HepG2 (cell line): ENCODE measurements around the gene CDT1. TPM values are rescaled to one million over a fixed set of nuclear protein-coding genes. Genes with fewer than 3 reads are reported as not detected.

Experiments used
- EZH2 ChIP-seq: conservative IDR thresholded peaks from 2 replicates; pipeline ENCODE4 v1.6.1; 2012; ENCODE audit warnings: mild to moderate bottlenecking, low read depth, low read length, moderate library complexity
- FOXA1 ChIP-seq, 2 experiments: fragments of 450-650 bp in 1 of 2; sonication (generic) in 1 of 2; formaldehyde crosslinking in 1 of 2; IDR thresholded peaks; 2 replicates each; pipeline versions ENCODE4 v1.4.0 to v1.6.1; 2016 to 2020; ENCODE audit warnings: missing genetic modification reagents in 1 of 2
- FOXM1 ChIP-seq: sonication (generic); formaldehyde crosslinking; IDR thresholded peaks from 2 replicates; pipeline ENCODE4 v1.5.0; 2020; ENCODE audit warnings: missing genetic modification reagents
- GPN1 ChIP-seq: sonication (generic); formaldehyde crosslinking; IDR thresholded peaks from 2 replicates; pipeline ENCODE4 v1.5.1; 2020; ENCODE audit warnings: missing genetic modification reagents, borderline replicate concordance
- HDAC1 ChIP-seq: sonication (generic); formaldehyde crosslinking; IDR thresholded peaks from 2 replicates; pipeline ENCODE4 v1.5.1; 2020; ENCODE audit warnings: mild to moderate bottlenecking, missing genetic modification reagents
- KLF13 ChIP-seq: sonication (generic); formaldehyde crosslinking; IDR thresholded peaks from 2 replicates; pipeline ENCODE4 v1.4.0; 2020; ENCODE audit warnings: mild to moderate bottlenecking, missing genetic modification reagents
- MYNN ChIP-seq: sonication (generic); formaldehyde crosslinking; IDR thresholded peaks from 2 replicates; pipeline ENCODE4 v1.4.0; 2020; ENCODE audit warnings: mild to moderate bottlenecking, low read depth, missing genetic modification reagents
- NCOA5 ChIP-seq: sonication (generic); formaldehyde crosslinking; IDR thresholded peaks from 2 replicates; pipeline ENCODE4 v1.4.0; 2020; ENCODE audit warnings: missing genetic modification reagents
- POLR2A ChIP-seq, 2 experiments: IDR thresholded peaks; 2 replicates each; pipeline ENCODE4 v1.6.1; 2011; ENCODE audit warnings: low read depth in 2 of 2, low read length in 2 of 2, mild to moderate bottlenecking in 1 of 2, moderate library complexity in 1 of 2; ENCODE audit not compliant: insufficient read depth in 1 of 2
- SMARCC2 ChIP-seq: fragments of 450-650 bp; IDR thresholded peaks from 2 replicates; pipeline ENCODE4 v1.6.1; 2017; ENCODE audit warnings: antibody characterized with exemption, mild to moderate bottlenecking
- SP4 ChIP-seq: sonication (generic); formaldehyde crosslinking; IDR thresholded peaks from 2 replicates; pipeline ENCODE4 v1.8.1; 2023; ENCODE audit warnings: mild to moderate bottlenecking, missing genetic modification reagents
- TCF12 ChIP-seq, 2 experiments: fragments of 450-650 bp in 1 of 2; sonication (generic) in 1 of 2; formaldehyde crosslinking in 1 of 2; IDR thresholded peaks; 2 replicates each; pipeline versions ENCODE4 v1.6.1 to v1.8.0; 2017 to 2022; ENCODE audit warnings: antibody characterized with exemption in 1 of 2, mild to moderate bottlenecking in 1 of 2, missing genetic modification reagents in 1 of 2, moderate library complexity in 1 of 2
- TEAD3 ChIP-seq: optimal IDR thresholded peaks from 2 replicates; pipeline ENCODE3; 2016; ENCODE audit warnings: borderline replicate concordance
- ZNF292 ChIP-seq: sonication (generic); formaldehyde crosslinking; IDR thresholded peaks from 2 replicates; pipeline ENCODE4 v1.8.1; 2022; ENCODE audit warnings: mild to moderate bottlenecking, low read depth, missing genetic modification reagents, borderline replicate concordance
- ZNF33A ChIP-seq: sonication (generic); formaldehyde crosslinking; IDR thresholded peaks from 2 replicates; pipeline ENCODE4 v1.5.1; 2020; ENCODE audit warnings: missing genetic modification reagents, mild to moderate bottlenecking, moderate library complexity, borderline replicate concordance
- ZNF343 ChIP-seq: sonication (generic); formaldehyde crosslinking; IDR thresholded peaks from 2 replicates; pipeline ENCODE4 v1.4.0; 2020; ENCODE audit warnings: mild to moderate bottlenecking, missing genetic modification reagents
- ZNF432 ChIP-seq: sonication (generic); formaldehyde crosslinking; IDR thresholded peaks from 2 replicates; pipeline ENCODE4 v1.5.0; 2020; ENCODE audit warnings: missing genetic modification reagents, mild to moderate bottlenecking, borderline replicate concordance
- ZNF772 ChIP-seq: sonication (generic); formaldehyde crosslinking; IDR thresholded peaks from 2 replicates; pipeline ENCODE4 v1.5.0; 2020; ENCODE audit warnings: mild to moderate bottlenecking, missing genetic modification reagents
- ZNF891 ChIP-seq: sonication (generic); formaldehyde crosslinking; IDR thresholded peaks from 2 replicates; pipeline ENCODE4 v1.5.0; 2020; ENCODE audit warnings: mild to moderate bottlenecking, missing genetic modification reagents
- polyA plus RNA-seq, 8 experiments: library from polyadenylated mRNA; depleted of rRNA in 3 of 8; stranded (reverse) in 7 of 8; unstranded in 1 of 8; fragments of >200 nt; fragmentation: Illumina TruSeq in 4 of 8; extraction: Trizol in 4 of 8; gene quantifications; 2 replicates each; pipeline versions ENCODE4 v1.2.1 to v1.2.3, GENCODE V29; 2011 to 2016; ENCODE audit warnings: low read depth in 4 of 8, missing spikeins in 1 of 8, mixed read lengths in 1 of 8; ENCODE audit not compliant: insufficient read depth in 1 of 8
- total RNA-seq, 5 experiments: library from RNA; depleted of rRNA; stranded (reverse); fragments of >200 nt; fragmentation: Illumina TruSeq; extraction: Trizol; gene quantifications; 2 replicates each; pipeline ENCODE4 v1.2.3, GENCODE V29; 2016; ENCODE audit warnings: low read depth in 1 of 5
- TF ChIP-seq, protein P1 (sequence below), 2 experiments: sonication (generic) in 1 of 2; formaldehyde crosslinking in 1 of 2; IDR thresholded peaks; 2 replicates each; pipeline versions ENCODE4 v1.4.0 to v1.6.1; 2018 to 2020; ENCODE audit warnings: missing genetic modification reagents in 2 of 2, borderline replicate concordance in 1 of 2, low read depth in 1 of 2, mild to moderate bottlenecking in 1 of 2, missing biosample characterization in 1 of 2
- TF ChIP-seq, protein P2 (sequence below): sonication (generic); formaldehyde crosslinking; IDR thresholded peaks from 2 replicates; pipeline ENCODE4 v1.5.0; 2020; ENCODE audit warnings: mild to moderate bottlenecking, low read depth, missing genetic modification reagents, borderline replicate concordance
- TF ChIP-seq, protein P3 (sequence below): IDR thresholded peaks from 2 replicates; pipeline ENCODE4 v1.6.1; 2012; ENCODE audit warnings: low read length, improper control_type of control experiment
- TF ChIP-seq, protein P4 (sequence below): sonication (generic); formaldehyde crosslinking; conservative IDR thresholded peaks from 2 replicates; pipeline ENCODE4 v1.4.0; 2020; ENCODE audit warnings: missing genetic modification reagents

The CDT1 gene
- total and polyA plus RNA-seq, 2 of the 13 experiments (the other 11 are each of a cell fraction or from before 2014, with no cell fraction given): 23.1 to 23.8 TPM

DNA sequence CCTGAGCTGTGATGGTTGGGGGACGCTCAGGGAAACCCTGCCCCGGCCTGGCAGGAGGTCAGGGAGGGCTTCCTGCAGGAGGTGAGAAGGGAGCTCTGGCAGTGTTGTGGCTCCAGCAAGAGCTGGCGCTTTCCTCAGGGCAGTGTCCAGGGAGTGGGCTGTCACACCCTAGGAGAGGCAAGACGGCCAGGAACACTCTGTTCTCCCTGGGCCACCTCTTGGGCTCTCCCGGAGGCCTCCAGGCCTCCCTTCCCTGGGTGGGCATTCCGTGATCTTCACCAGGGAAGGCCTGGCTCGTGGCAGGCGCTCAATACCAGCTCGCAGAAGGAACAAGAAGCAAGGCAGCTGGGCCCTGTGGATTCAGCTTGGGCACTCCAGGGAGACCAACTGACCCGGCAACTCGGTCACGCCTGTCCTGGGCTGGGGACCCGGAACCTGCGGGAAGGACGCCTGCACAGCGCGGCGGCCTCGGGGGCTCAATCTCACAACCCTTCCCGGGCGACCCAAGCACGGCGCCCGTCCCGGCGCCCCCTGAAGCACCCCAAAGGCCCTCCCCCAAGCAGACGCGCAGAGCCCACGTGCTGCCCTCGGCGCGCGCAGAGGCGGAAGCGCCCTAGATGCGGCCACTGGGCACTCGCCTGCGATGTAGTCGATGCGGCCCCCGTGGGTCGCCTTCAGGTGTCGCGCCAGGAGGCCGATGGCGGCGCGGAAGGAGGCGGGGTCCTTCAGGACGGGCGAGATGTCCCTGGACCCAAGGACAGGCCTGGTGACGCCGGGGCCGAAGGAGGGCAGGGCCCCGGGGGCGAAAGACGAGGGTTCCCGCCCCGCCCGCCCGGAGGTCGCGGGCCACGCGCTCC, 7.6 kb downstream of the CDT1 start (continued):
- TF ChIP-seq ZNF891: no peak; the same call in 1 of the 2 replicates
- no peak for TF ChIP-seq POLR2A (IDR thresholded peaks at IDR 0.05; ENCODE audit: insufficient read depth in 1 of 2, low read depth in 2 of 2, low read length in 2 of 2)
- TF ChIP-seq TCF12 (IDR thresholded peaks at IDR 0.05): no peak
- TF ChIP-seq TCF12 (CRISPR knock-in tag; IDR thresholded peaks at IDR 0.05): no peak
- 0 out of 2 replicates have a peak, but pooled peaks have one; percentile 76 for TF ChIP-seq NCOA5 (CRISPR knock-in tag)
- TF ChIP-seq, protein P1, sequence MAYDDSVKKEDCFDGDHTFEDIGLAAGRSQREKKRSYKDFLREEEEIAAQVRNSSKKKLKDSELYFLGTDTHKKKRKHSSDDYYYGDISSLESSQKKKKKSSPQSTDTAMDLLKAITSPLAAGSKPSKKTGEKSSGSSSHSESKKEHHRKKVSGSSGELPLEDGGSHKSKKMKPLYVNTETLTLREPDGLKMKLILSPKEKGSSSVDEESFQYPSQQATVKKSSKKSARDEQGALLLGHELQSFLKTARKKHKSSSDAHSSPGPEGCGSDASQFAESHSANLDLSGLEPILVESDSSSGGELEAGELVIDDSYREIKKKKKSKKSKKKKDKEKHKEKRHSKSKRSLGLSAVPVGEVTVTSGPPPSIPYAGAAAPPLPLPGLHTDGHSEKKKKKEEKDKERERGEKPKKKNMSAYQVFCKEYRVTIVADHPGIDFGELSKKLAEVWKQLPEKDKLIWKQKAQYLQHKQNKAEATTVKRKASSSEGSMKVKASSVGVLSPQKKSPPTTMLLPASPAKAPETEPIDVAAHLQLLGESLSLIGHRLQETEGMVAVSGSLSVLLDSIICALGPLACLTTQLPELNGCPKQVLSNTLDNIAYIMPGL (CRISPR knock-in tag; IDR thresholded peaks at IDR 0.05; ENCODE audit: borderline replicate concordance in 1 of 2, low read depth in 1 of 2): no peak; a peak in 2 of 4 replicates
- TF ChIP-seq HDAC1: peak; percentile 89
- TF ChIP-seq FOXA1 (IDR thresholded peaks at IDR 0.05): no peak
- no peak for TF ChIP-seq FOXA1 (CRISPR knock-in tag; IDR thresholded peaks at IDR 0.05)
- TF ChIP-seq GPN1 (CRISPR knock-in tag): no peak
- peak; percentile 11 for TF ChIP-seq TEAD3
- no peak for TF ChIP-seq SP4 (CRISPR knock-in tag)
- no peak; the same call in 1 of the 2 replicates for TF ChIP-seq MYNN (CRISPR knock-in tag)
- TF ChIP-seq, protein P2, sequence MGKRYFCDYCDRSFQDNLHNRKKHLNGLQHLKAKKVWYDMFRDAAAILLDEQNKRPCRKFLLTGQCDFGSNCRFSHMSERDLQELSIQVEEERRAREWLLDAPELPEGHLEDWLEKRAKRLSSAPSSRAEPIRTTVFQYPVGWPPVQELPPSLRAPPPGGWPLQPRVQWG (CRISPR knock-in tag): no peak
- no peak for TF ChIP-seq ZNF432 (CRISPR knock-in tag)
- TF ChIP-seq EZH2: no peak
- TF ChIP-seq, protein P3, sequence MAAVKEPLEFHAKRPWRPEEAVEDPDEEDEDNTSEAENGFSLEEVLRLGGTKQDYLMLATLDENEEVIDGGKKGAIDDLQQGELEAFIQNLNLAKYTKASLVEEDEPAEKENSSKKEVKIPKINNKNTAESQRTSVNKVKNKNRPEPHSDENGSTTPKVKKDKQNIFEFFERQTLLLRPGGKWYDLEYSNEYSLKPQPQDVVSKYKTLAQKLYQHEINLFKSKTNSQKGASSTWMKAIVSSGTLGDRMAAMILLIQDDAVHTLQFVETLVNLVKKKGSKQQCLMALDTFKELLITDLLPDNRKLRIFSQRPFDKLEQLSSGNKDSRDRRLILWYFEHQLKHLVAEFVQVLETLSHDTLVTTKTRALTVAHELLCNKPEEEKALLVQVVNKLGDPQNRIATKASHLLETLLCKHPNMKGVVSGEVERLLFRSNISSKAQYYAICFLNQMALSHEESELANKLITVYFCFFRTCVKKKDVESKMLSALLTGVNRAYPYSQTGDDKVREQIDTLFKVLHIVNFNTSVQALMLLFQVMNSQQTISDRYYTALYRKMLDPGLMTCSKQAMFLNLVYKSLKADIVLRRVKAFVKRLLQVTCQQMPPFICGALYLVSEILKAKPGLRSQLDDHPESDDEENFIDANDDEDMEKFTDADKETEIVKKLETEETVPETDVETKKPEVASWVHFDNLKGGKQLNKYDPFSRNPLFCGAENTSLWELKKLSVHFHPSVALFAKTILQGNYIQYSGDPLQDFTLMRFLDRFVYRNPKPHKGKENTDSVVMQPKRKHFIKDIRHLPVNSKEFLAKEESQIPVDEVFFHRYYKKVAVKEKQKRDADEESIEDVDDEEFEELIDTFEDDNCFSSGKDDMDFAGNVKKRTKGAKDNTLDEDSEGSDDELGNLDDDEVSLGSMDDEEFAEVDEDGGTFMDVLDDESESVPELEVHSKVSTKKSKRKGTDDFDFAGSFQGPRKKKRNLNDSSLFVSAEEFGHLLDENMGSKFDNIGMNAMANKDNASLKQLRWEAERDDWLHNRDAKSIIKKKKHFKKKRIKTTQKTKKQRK: no peak
- no peak for TF ChIP-seq KLF13 (CRISPR knock-in tag)
- no peak for TF ChIP-seq ZNF343 (CRISPR knock-in tag)
- no peak for TF ChIP-seq ZNF292 (CRISPR knock-in tag)
- no peak for TF ChIP-seq ZNF772
- TF ChIP-seq FOXM1 (CRISPR knock-in tag): no peak
- TF ChIP-seq ZNF33A: no peak
- TF ChIP-seq, protein P4, sequence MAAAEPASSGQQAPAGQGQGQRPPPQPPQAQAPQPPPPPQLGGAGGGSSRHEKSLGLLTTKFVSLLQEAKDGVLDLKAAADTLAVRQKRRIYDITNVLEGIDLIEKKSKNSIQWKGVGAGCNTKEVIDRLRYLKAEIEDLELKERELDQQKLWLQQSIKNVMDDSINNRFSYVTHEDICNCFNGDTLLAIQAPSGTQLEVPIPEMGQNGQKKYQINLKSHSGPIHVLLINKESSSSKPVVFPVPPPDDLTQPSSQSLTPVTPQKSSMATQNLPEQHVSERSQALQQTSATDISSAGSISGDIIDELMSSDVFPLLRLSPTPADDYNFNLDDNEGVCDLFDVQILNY (CRISPR knock-in tag): peak; percentile 12; the same call in 1 of the 2 replicates
- no peak for TF ChIP-seq SMARCC2
